WI38 (cell line): ENCODE measurements around the gene HECW1.

Experiments used
- H3K4me3 ChIP-seq: 2 replicates; pipeline ENCODE4 v1.5.1; 2011; ENCODE audit warnings: low read depth, mild to moderate bottlenecking, control low read depth, low read length
- TF ChIP-seq, protein P1 (sequence below): IDR thresholded peaks from 2 replicates; pipeline ENCODE4 v1.5.1; 2012; ENCODE audit warnings: low read depth, mild to moderate bottlenecking, control low read depth, low read length

HECW1 gene

DNA sequence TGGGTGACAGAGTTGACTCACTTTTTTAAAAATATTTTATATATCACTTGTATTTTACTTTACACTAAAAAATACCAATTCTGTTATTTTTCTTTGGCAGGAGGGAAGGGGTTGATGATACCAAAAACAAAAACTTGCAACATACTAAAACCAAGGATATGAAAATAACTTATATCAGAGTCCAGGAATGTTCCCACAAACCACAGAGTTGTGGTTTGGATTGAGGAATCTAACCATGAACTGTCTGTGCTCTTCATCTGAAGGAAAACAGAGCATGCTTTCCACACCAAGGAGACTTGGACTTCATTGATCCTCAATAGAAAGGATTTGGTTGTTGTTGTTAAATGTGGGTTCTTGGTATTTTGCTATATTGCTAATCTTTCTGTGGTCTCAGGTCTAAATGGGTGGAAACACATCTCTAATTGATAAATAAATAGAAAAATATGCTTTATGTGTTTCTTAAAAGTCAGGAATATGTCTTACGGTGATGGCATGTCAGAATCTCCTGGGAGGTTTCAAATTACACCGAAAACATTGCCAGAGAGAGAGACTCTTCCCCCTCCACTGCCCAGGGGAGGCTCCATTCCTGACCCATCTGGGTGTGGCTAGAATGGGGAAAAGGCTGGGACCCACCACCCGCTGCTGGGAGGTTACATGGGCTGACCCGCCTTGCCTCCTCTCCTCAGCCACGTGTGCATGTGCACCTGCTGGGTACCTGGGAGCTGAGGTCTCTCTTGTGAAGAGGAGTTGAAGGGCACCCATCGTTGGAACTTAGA, 423.6 kb downstream of the HECW1 start:
- no peak overlapping the region for H3K4me3 ChIP-seq
- TF ChIP-seq, protein P1, sequence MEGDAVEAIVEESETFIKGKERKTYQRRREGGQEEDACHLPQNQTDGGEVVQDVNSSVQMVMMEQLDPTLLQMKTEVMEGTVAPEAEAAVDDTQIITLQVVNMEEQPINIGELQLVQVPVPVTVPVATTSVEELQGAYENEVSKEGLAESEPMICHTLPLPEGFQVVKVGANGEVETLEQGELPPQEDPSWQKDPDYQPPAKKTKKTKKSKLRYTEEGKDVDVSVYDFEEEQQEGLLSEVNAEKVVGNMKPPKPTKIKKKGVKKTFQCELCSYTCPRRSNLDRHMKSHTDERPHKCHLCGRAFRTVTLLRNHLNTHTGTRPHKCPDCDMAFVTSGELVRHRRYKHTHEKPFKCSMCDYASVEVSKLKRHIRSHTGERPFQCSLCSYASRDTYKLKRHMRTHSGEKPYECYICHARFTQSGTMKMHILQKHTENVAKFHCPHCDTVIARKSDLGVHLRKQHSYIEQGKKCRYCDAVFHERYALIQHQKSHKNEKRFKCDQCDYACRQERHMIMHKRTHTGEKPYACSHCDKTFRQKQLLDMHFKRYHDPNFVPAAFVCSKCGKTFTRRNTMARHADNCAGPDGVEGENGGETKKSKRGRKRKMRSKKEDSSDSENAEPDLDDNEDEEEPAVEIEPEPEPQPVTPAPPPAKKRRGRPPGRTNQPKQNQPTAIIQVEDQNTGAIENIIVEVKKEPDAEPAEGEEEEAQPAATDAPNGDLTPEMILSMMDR: no peak

GRCh38 chr7:43536773-43537172, 424.3 kb downstream of the HECW1 start:
- TF ChIP-seq, protein P1: no peak
- no peak overlapping the region for H3K4me3 ChIP-seq

- no peak overlapping the region for H3K4me3 ChIP-seq
- TF ChIP-seq, protein P1: no peak
These were observed 425.4 kb downstream of the HECW1 start for GRCh38 chr7:43537765-43538403.

DNA sequence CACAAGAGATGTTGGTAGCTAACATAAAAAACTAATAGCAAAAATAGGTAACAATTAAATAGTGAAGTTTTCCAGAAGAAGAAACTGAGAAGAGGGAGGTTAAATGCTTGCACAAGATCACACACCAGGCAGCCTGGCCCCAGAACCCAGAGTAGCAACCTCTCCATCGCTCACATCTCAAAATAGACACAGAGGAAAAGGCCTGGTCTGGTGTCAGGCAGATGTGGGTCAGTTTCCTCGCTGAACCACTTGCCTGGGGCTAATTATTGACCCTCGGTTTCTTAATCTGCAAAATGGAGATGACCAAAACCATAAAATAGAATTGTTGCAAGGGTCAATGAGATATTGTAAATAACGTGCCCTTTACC, 425.9 kb downstream of the HECW1 start:
- H3K4me3 ChIP-seq: no peak overlapping the region
- TF ChIP-seq, protein P1: no peak

DNA sequence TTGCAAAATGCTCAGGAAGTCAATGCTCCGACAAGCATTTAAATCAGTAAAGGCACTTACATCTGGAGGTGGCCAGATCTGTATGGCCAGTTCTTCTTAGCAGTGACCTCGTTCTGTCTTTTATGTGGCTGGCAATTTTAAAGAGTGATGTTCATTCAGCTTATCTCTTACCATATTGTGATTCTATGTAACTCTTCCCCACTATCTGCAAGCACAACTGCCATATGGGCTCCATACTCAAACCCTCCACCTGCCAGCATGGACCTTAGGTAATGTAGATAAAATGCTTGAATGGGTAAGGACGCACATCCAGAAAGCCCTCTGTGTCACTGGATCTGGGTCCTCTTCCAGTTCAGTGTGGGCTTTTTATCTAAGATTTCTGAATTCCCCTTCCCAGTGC, 428.0 kb downstream of the HECW1 start:
- no peak overlapping the region for H3K4me3 ChIP-seq
- TF ChIP-seq, protein P1: no peak

GRCh38 chr7:43542716-43543115, 430.3 kb downstream of the HECW1 start:
- H3K4me3 ChIP-seq: no peak overlapping the region
- TF ChIP-seq, protein P1: no peak

DNA sequence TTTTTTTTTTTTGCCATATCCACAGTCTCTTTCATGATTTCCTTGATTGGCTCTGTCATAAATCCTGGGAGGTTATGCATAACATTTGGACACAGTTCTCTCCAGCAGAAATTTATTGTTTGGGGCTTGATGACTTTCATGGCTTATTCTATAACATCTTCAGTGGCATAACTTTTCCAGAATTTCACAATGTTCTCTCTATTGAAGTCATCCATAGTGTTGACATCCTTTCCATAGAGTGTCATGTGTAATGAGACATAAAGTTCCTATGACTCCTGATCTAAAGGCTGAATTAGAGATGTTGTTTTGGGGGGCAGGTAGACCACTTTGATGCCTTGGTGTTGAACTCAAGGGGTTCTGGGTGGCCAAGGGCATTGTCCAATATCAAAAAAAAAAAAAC, 433.8 kb downstream of the HECW1 start:
- TF ChIP-seq, protein P1: no peak
- no peak overlapping the region for H3K4me3 ChIP-seq
